Measurements from ENCODE around the gene KAZN. TPM values are rescaled to one million over a fixed set of nuclear protein-coding genes. Genes with fewer than 3 reads are reported as not detected.

The KAZN gene
- total and polyA plus RNA-seq, 8 donors = 1.2 to 50.7 (median 6.8) TPM

GRCh38 chr1:14848203-14848602 lies 249.7 kb downstream of the KAZN start:
- Histone ChIP-seq H3K27ac (no peak overlapping the region), H3K4me1 (peaks cover 4 to 8% (median 6%) of the 10 kb centered on the region in 4 donors), H3K27me3 (no peaks in the 10 kb centered on the region), H3K4me3 (no peak overlapping the region), H3K36me3 (no peaks in the 10 kb centered on the region), H3K9me3 (peaks cover 0 to 1% (median 0%) of the 10 kb centered on the region in 4 donors)
- 78 to 92% (median 84%) methylated on average over 6 of the region's 6 CpGs for WGBS, 5 donors
- no peak for DNase-seq
- intact Hi-C loops (cut with DNase I; ENCODE audit: low total_unique reads) = no loop called here
- TF ChIP-seq CTCF (IDR thresholded peaks at IDR 0.05) (no peak), POLR2AphosphoS5 (IDR thresholded peaks at IDR 0.05) (no peak), POLR2A (IDR thresholded peaks at IDR 0.05) (no peak), EP300 (IDR thresholded peaks at IDR 0.05) (no peak)

GRCh38 chr1:14848625-14849024 lies 250.1 kb downstream of the KAZN start:
- H3K36me3 ChIP-seq = no peaks in the 10 kb centered on the region
- no peaks in the 10 kb centered on the region for H3K9me3 ChIP-seq
- intact Hi-C loops (cut with DNase I; ENCODE audit: low total_unique reads) = no loop called here
- no peak overlapping the region for H3K27ac ChIP-seq
- no peaks in the 10 kb centered on the region for H3K27me3 ChIP-seq
- 71 to 85% (median 82%) methylated on average over 17 of the region's 17 CpGs for WGBS, 5 donors
- peaks cover 4 to 8% (median 6%) of the 10 kb centered on the region in 4 donors for H3K4me1 ChIP-seq
- no peak overlapping the region for H3K4me3 ChIP-seq
- TF ChIP-seq CTCF (IDR thresholded peaks at IDR 0.05) = no peak
- TF ChIP-seq POLR2A (IDR thresholded peaks at IDR 0.05) = no peak
- no peak for TF ChIP-seq EP300 (IDR thresholded peaks at IDR 0.05)
- no peak for TF ChIP-seq POLR2AphosphoS5 (IDR thresholded peaks at IDR 0.05)
- DNase-seq = peak in 1 of 2 donors; percentile 32

- H3K9me3 ChIP-seq = no peaks in the 10 kb centered on the region
- no peak overlapping the region for H3K4me3 ChIP-seq
- H3K4me1 ChIP-seq = peaks cover 4 to 8% (median 6%) of the 10 kb centered on the region in 4 donors
- 81 to 91% (median 86%) methylated on average over 7 to 8 of the region's 8 CpGs for WGBS, 5 donors
- intact Hi-C loops (cut with DNase I; ENCODE audit: low total_unique reads) = no loop called here
- no peak for TF ChIP-seq POLR2AphosphoS5 (IDR thresholded peaks at IDR 0.05)
- TF ChIP-seq POLR2A (IDR thresholded peaks at IDR 0.05) = no peak
- TF ChIP-seq CTCF (IDR thresholded peaks at IDR 0.05) = no peak
- no peak for TF ChIP-seq EP300 (IDR thresholded peaks at IDR 0.05)
- no peaks in the 10 kb centered on the region for H3K36me3 ChIP-seq
- H3K27ac ChIP-seq = no peak overlapping the region
- no peak for DNase-seq
- no peaks in the 10 kb centered on the region for H3K27me3 ChIP-seq
Observed at GRCh38 chr1:14849038-14849437, 250.6 kb downstream of the KAZN start.

GRCh38 chr1:14850563-14850962 lies 252.1 kb downstream of the KAZN start:
- H3K27ac ChIP-seq = no peak overlapping the region
- DNase-seq = peak; percentile 28 to 46
- WGBS, 5 donors = 57 to 67% (median 59%) methylated on average over 5 of the region's 5 CpGs
- H3K27me3 ChIP-seq = no peaks in the 10 kb centered on the region
- intact Hi-C loops (cut with DNase I; ENCODE audit: low total_unique reads) = no loop called here
- no peaks in the 10 kb centered on the region for H3K9me3 ChIP-seq
- peaks cover 4 to 8% (median 6%) of the 10 kb centered on the region in 4 donors for H3K4me1 ChIP-seq
- no peak overlapping the region for H3K4me3 ChIP-seq
- H3K36me3 ChIP-seq = no peaks in the 10 kb centered on the region
- TF ChIP-seq EP300 (IDR thresholded peaks at IDR 0.05) (no peak), POLR2A (IDR thresholded peaks at IDR 0.05) (no peak), CTCF (IDR thresholded peaks at IDR 0.05) (peak in 2 of 7 experiments; percentile 29 to 42)
